NB4 (cell line): Measurements from ENCODE around the gene CDK5RAP3.
A peak's percentile ranks its signal among the peaks of the same experiment; 100 is the strongest.

Experiments used
- CTCF ChIP-seq: IDR thresholded peaks from one replicate; pipeline ENCODE4 v1.5.1; 2012; ENCODE audit warnings: low read depth, low read length
- MAX ChIP-seq: IDR thresholded peaks from 2 replicates; pipeline ENCODE4 v1.6.1; 2011; ENCODE audit warnings: low read depth, low read length
- MYC ChIP-seq: IDR thresholded peaks from 2 replicates; pipeline ENCODE4 v1.6.1; 2011; ENCODE audit warnings: low read depth, low read length
- POLR2A ChIP-seq: IDR thresholded peaks from 2 replicates; pipeline ENCODE4 v1.6.1; 2011; ENCODE audit warnings: mild to moderate bottlenecking; ENCODE audit not compliant: insufficient read length; ENCODE audit errors: extremely low read depth

GRCh38 chr17:47978324-47978723 is 7.4 kb downstream of the CDK5RAP3 start:
- TF ChIP-seq CTCF (peak; percentile 74), POLR2A (no peak), MYC (no peak), MAX (no peak)
